GM23338 (cell line): ENCODE measurements around the gene VPS54. TPM values are rescaled to one million over a fixed set of nuclear protein-coding genes. Genes with fewer than 3 reads are reported as not detected.

Experiments used
- CREB1 ChIP-seq: fragments of 250-450 bp; sonication (Bioruptor Pico); IDR thresholded peaks from 2 replicates; pipeline ENCODE4 v1.5.0; 2020; ENCODE audit warnings: low read depth, mild to moderate bottlenecking, moderate library complexity
- ETS1 ChIP-seq: IDR thresholded peaks from 2 replicates; pipeline ENCODE4 v1.6.1; 2016; ENCODE audit warnings: antibody characterized with exemption
- EZH2 ChIP-seq: fragments of 200-600 bp; sonication (generic); IDR thresholded peaks from one replicate; pipeline ENCODE4 v1.8.0; 2017; ENCODE audit warnings: antibody characterized with exemption, mild to moderate bottlenecking, low read depth; ENCODE audit not compliant: unreplicated experiment
- EZH2phosphoT487 ChIP-seq: fragments of 200-600 bp; sonication (generic); IDR thresholded peaks from one replicate; pipeline ENCODE4 v1.8.1; 2018; ENCODE audit warnings: antibody characterized with exemption; ENCODE audit not compliant: unreplicated experiment
- JUNB ChIP-seq: IDR thresholded peaks from one replicate; pipeline ENCODE4 v1.6.1; 2016; ENCODE audit warnings: antibody characterized with exemption; ENCODE audit not compliant: unreplicated experiment
- NANOG ChIP-seq: IDR thresholded peaks from 2 replicates; pipeline ENCODE4 v1.6.1; 2016; ENCODE audit warnings: antibody characterized with exemption, borderline replicate concordance
- POLR2AphosphoS5 ChIP-seq: IDR thresholded peaks from 2 replicates; pipeline ENCODE4 v1.6.1; 2016; ENCODE audit warnings: antibody characterized with exemption, low read depth
- REST ChIP-seq: IDR thresholded peaks from one replicate; pipeline ENCODE4 v1.6.1; 2018; ENCODE audit warnings: antibody characterized with exemption; ENCODE audit not compliant: unreplicated experiment
- STAT1 ChIP-seq: IDR thresholded peaks from one replicate; pipeline ENCODE4 v1.6.1; 2016; ENCODE audit warnings: antibody characterized with exemption; ENCODE audit not compliant: unreplicated experiment
- ZNF114 ChIP-seq: fragments of 250-450 bp; sonication (Bioruptor Pico); IDR thresholded peaks from 2 replicates; pipeline ENCODE4 v1.5.0; 2020; ENCODE audit warnings: mild to moderate bottlenecking, moderate library complexity
- ZNF331 ChIP-seq: fragments of 250-450 bp; sonication (Bioruptor Pico); IDR thresholded peaks from 2 replicates; pipeline ENCODE4 v1.5.0; 2020; ENCODE audit warnings: low read depth, mild to moderate bottlenecking, moderate library complexity
- ZNF462 ChIP-seq: fragments of 250-450 bp; sonication (Bioruptor Pico); IDR thresholded peaks from 2 replicates; pipeline ENCODE4 v1.5.0; 2020; ENCODE audit warnings: mild to moderate bottlenecking, moderate library complexity
- polyA plus RNA-seq: library from polyadenylated mRNA; unstranded; fragments of >200 nt; fragmentation: Nextera tagmentation; extraction: Ambion mirVana; gene quantifications from 2 replicates; pipeline ENCODE4 v1.2.1, GENCODE V29; 2016
- total RNA-seq: library from RNA; depleted of rRNA; stranded (reverse); fragments of >200 nt; shearing (Covaris generic); gene quantifications from 2 replicates; pipeline ENCODE4 v1.2.3, GENCODE V29; 2014

The VPS54 gene
- total and polyA plus RNA-seq, 2 experiments from 2014 or later: 6.6 to 17.0 TPM

- TF ChIP-seq ZNF462 (no peak), ZNF331 (CRISPR knock-in tag) (no peak), CREB1 (CRISPR knock-in tag) (no peak), ETS1 (no peak), POLR2AphosphoS5 (no peak), JUNB (no peak), EZH2phosphoT487 (no peak), NANOG (no peak), EZH2 (no peak), REST (no peak), ZNF114 (CRISPR knock-in tag) (no peak), STAT1 (no peak)
Observed at GRCh38 chr2:63950414-63950813, 68.8 kb downstream of the VPS54 start (continued).
